PC-9 (cell line): ENCODE measurements around the gene CHN1. TPM values are rescaled to one million over a fixed set of nuclear protein-coding genes. Genes with fewer than 3 reads are reported as not detected.

Experiments used
- BruUV-seq: library from RNA; stranded (reverse); fragments of 400-500 nt; replicated peaks from 2 replicates; lab custom pipeline; 2021; lab: Mats Ljungman, UMichigan
- CTCF ChIA-PET: fragments of 300-600 bp; sonication (Branson Sonifier 250); formaldehyde crosslinking; loops from one replicate; lab custom pipeline; 2022; ENCODE audit warnings: antibody characterized with exemption; lab: Charles Lee
- POLR2A ChIA-PET: fragments of 300-600 bp; sonication (Branson Sonifier 250); formaldehyde crosslinking; loops from one replicate; lab custom pipeline; 2022; ENCODE audit warnings: antibody characterized with exemption; ENCODE audit not compliant: unreplicated experiment; lab: Charles Lee
- DNase-seq, 2 experiments: peaks; one replicate each; pipeline versions ENCODE4 v3.0.0 to v3.0.0-alpha.2; 2015 to 2022; ENCODE audit warnings: mixed read lengths in 1 of 2
- H2AFZ ChIP-seq: fragments of 200-600 bp; sonication (generic); 2 replicates; pipeline ENCODE4 v1.8.1; 2017; ENCODE audit warnings: antibody characterized with exemption
- H3F3A ChIP-seq: fragments of 200-600 bp; sonication (generic); 2 replicates; pipeline ENCODE4 v1.8.1; 2017; ENCODE audit warnings: antibody characterized with exemption, mild to moderate bottlenecking, low read depth; ENCODE audit not compliant: insufficient read depth
- H3K27ac ChIP-seq: fragments of 200-600 bp; sonication (generic); 2 replicates; pipeline ENCODE4 v1.6.1; 2016; ENCODE audit warnings: mixed run types
- H3K27me3 ChIP-seq: fragments of 200-600 bp; sonication (generic); 2 replicates; pipeline ENCODE4 v1.6.1; 2016; ENCODE audit warnings: low read depth, mixed run types; ENCODE audit not compliant: insufficient read depth
- H3K36me3 ChIP-seq: fragments of 200-600 bp; sonication (generic); 2 replicates; pipeline ENCODE4 v1.6.1; 2016; ENCODE audit warnings: low read depth, mixed run types
- H3K4me1 ChIP-seq: fragments of 200-600 bp; sonication (generic); replicated peaks from 2 replicates; pipeline ENCODE4 v1.6.1; 2016; ENCODE audit warnings: mixed run types; ENCODE audit not compliant: insufficient read depth
- H3K4me2 ChIP-seq: fragments of 200-600 bp; sonication (generic); 2 replicates; pipeline ENCODE4 v1.6.1; 2017; ENCODE audit warnings: mixed run types
- H3K4me3 ChIP-seq: fragments of 200-600 bp; sonication (generic); 2 replicates; pipeline ENCODE4 v1.6.1; 2016; ENCODE audit warnings: mixed run types
- H3K79me2 ChIP-seq: fragments of 200-600 bp; sonication (generic); 2 replicates; pipeline ENCODE4 v1.6.1; 2017; ENCODE audit warnings: low read depth, mixed run types
- H3K9me2 ChIP-seq: fragments of 200-600 bp; sonication (generic); 2 replicates; pipeline ENCODE4 v1.8.1; 2017; ENCODE audit warnings: mild to moderate bottlenecking; ENCODE audit not compliant: insufficient read depth
- H3K9me3 ChIP-seq: fragments of 200-600 bp; sonication (generic); 2 replicates; pipeline ENCODE4 v1.8.1; 2016; ENCODE audit warnings: low read depth; ENCODE audit not compliant: insufficient read depth
- H4K20me1 ChIP-seq: fragments of 200-600 bp; sonication (generic); 2 replicates; pipeline ENCODE4 v1.8.1; 2017; ENCODE audit not compliant: insufficient read depth
- EZH2 ChIP-seq: fragments of 200-600 bp; sonication (generic); IDR thresholded peaks from 2 replicates; pipeline ENCODE4 v1.8.0; 2017; ENCODE audit warnings: antibody characterized with exemption, low read depth
- intact Hi-C: fragments of 100-400 bp; cut with micrococcal nuclease; formaldehyde crosslinking; loops from one replicate; pipeline ENCODE4 v1.10.0; 2022; ENCODE audit not compliant: unreplicated experiment
- total RNA-seq: library from RNA; stranded (reverse); gene quantifications from 2 replicates; pipeline ENCODE4 v1.2.3, GENCODE V29; 2021
- TF ChIP-seq, protein P1 (sequence below): fragments of 200-600 bp; sonication (generic); conservative IDR thresholded peaks from 2 replicates; pipeline ENCODE4 v1.6.1; 2017; ENCODE audit warnings: mixed run types, antibody characterized with exemption, mild to moderate bottlenecking, moderate library complexity

Gene CHN1
- total RNA-seq, 1 experiment from 2014 or later = 14.0 TPM

DNA sequence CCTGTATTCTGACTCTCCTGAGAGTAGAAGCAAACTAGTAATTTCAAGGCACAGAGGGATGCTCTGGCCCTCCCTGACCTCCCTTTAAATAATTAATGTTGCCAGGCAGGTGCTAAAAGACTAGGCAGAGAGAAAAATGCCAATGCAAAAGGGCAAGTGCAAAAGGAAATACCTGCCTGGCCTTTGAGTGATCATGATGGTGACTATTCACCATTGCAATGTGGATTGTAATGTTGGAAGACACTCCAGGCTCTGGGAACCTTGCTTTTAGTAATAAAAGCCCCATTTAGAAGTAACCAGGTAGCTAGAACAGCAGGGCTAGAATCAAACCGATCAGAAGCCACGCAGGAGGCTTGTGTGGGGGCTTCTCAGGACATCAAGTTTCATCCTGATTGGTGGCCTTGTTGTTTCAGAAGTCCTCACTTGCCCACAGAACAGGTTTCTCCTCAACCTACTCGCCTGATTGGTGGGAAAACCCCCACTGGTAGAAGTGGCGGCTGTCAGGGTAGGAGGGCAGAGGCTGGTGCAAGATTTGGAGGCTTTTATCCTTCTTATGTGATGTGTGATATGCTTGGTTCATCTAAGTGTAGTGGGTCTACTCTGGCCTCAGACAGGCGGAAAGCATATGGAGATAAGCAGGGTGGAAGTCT, 224.9 kb downstream of the CHN1 start:
- no peaks in the 10 kb centered on the region for H3K27me3 ChIP-seq
- ChIA-PET CTCF (no interaction called here), POLR2A (no interaction called here)
- H3K4me2 ChIP-seq = no peak overlapping the region
- DNase-seq = no peak
- 0 out of 2 replicates have a peak, but pooled peaks cover 8% of the 10 kb centered on the region for H3K4me1 ChIP-seq
- H3F3A ChIP-seq = no peaks in the 10 kb centered on the region
- TF ChIP-seq, protein P1, sequence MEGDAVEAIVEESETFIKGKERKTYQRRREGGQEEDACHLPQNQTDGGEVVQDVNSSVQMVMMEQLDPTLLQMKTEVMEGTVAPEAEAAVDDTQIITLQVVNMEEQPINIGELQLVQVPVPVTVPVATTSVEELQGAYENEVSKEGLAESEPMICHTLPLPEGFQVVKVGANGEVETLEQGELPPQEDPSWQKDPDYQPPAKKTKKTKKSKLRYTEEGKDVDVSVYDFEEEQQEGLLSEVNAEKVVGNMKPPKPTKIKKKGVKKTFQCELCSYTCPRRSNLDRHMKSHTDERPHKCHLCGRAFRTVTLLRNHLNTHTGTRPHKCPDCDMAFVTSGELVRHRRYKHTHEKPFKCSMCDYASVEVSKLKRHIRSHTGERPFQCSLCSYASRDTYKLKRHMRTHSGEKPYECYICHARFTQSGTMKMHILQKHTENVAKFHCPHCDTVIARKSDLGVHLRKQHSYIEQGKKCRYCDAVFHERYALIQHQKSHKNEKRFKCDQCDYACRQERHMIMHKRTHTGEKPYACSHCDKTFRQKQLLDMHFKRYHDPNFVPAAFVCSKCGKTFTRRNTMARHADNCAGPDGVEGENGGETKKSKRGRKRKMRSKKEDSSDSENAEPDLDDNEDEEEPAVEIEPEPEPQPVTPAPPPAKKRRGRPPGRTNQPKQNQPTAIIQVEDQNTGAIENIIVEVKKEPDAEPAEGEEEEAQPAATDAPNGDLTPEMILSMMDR = no peak
- TF ChIP-seq EZH2 = no peak
- no peaks in the 10 kb centered on the region for H4K20me1 ChIP-seq
- intact Hi-C loops = no loop called here
- H3K79me2 ChIP-seq = no peaks in the 10 kb centered on the region
- H2AFZ ChIP-seq = no peak overlapping the region
- BruUV-seq = no TSS peak
- no peaks in the 10 kb centered on the region for H3K9me3 ChIP-seq
- no peak overlapping the region for H3K27ac ChIP-seq
- H3K4me3 ChIP-seq = no peak overlapping the region
- no peaks in the 10 kb centered on the region for H3K36me3 ChIP-seq
- no peaks in the 10 kb centered on the region for H3K9me2 ChIP-seq

- no TSS peak for BruUV-seq
- no peak overlapping the region for H2AFZ ChIP-seq
- H3K4me2 ChIP-seq = no peak overlapping the region
- H3K36me3 ChIP-seq = no peaks in the 10 kb centered on the region
- no peaks in the 10 kb centered on the region for H3K9me3 ChIP-seq
- intact Hi-C loops = no loop called here
- POLR2A ChIA-PET = no interaction called here
- no peak for TF ChIP-seq EZH2
- TF ChIP-seq, protein P1 = no peak
- H3K27me3 ChIP-seq = no peaks in the 10 kb centered on the region
- no peaks in the 10 kb centered on the region for H3K9me2 ChIP-seq
- DNase-seq = no peak
- H3F3A ChIP-seq = no peaks in the 10 kb centered on the region
- no peaks in the 10 kb centered on the region for H3K79me2 ChIP-seq
- no peaks in the 10 kb centered on the region for H4K20me1 ChIP-seq
- CTCF ChIA-PET = interaction anchor here (0.5 kb wide), 1 partner anchor 159 kb away, joined by 3 read pairs; no protein-coding TSS in a partner anchor
- no peak overlapping the region for H3K27ac ChIP-seq
- H3K4me3 ChIP-seq = no peak overlapping the region
- H3K4me1 ChIP-seq = 0 out of 2 replicates have a peak, but pooled peaks cover 8% of the 10 kb centered on the region
Measured at GRCh38 chr2:174779361-174779928, 225.7 kb downstream of the CHN1 start.

DNA sequence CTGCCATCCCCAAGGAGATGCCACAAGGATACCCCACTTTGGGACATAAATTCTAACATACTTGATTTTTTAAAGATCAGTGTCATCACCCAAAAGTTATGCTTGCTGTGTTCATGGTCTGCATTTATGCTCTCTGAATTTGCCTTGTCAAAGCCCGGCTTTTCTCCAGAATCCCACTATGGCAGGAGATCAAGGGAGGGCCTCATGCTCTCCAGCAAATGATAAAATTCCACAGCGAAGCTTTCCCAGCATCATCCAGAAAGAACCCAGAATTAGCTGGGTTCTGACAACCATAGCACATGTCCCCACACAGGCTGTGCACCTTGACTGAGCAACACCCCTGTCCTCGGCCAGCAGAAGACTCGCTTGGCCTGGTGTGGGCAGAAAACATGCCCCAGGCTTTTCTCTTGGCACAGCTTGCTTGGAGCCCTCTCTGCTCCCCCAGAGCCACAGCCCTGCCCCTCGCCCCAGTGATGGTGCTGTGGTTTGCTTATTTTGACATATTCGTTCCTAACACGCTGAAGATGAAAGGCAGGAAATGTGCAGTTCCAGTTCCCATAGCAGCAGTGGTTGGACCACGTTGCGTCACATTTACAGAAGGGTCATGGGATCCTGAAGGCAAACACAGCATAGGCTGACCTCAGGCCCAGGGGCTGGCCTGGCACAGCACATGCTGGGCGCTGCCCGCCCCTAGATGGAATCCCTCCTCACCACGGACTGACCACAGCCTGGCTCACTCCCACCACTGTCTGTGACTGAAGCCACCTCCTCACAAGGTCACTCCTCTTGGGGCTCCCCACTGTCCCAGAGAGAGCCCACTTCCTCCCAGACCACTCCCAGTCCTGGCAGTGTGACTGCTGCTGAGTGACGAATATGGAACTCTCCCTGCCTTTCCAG, 226.8 kb downstream of the CHN1 start:
- POLR2A ChIA-PET = no interaction called here

More for the DNA sequence above, 226.8 kb downstream of the CHN1 start:
- no peaks in the 10 kb centered on the region for H4K20me1 ChIP-seq
- BruUV-seq = no TSS peak
- CTCF ChIA-PET = no interaction called here
- H3F3A ChIP-seq = no peaks in the 10 kb centered on the region
- TF ChIP-seq EZH2 = no peak
- TF ChIP-seq, protein P1 = no peak
- 0 out of 2 replicates have a peak, but pooled peaks cover 8% of the 10 kb centered on the region for H3K4me1 ChIP-seq
- no peaks in the 10 kb centered on the region for H3K79me2 ChIP-seq
- peak in 1 of 2 experiments; percentile 60 for DNase-seq
- intact Hi-C loops = no loop called here
- H2AFZ ChIP-seq = no peak overlapping the region
- H3K27ac ChIP-seq = no peak overlapping the region
- H3K9me3 ChIP-seq = no peaks in the 10 kb centered on the region
- no peaks in the 10 kb centered on the region for H3K27me3 ChIP-seq
- H3K36me3 ChIP-seq = no peaks in the 10 kb centered on the region
- no peaks in the 10 kb centered on the region for H3K9me2 ChIP-seq
- H3K4me2 ChIP-seq = 0 out of 2 replicates have a peak overlapping the region, but pooled peaks have one; percentile 2
- no peak overlapping the region for H3K4me3 ChIP-seq
